ENCODE measurements around the gene CLCF1.

CLCF1 gene

GRCh38 chr11:67374571-67375281 lies 1.3 kb upstream of the CLCF1 start:
- DNase-seq (no peak), ATAC-seq (no peak)

DNA sequence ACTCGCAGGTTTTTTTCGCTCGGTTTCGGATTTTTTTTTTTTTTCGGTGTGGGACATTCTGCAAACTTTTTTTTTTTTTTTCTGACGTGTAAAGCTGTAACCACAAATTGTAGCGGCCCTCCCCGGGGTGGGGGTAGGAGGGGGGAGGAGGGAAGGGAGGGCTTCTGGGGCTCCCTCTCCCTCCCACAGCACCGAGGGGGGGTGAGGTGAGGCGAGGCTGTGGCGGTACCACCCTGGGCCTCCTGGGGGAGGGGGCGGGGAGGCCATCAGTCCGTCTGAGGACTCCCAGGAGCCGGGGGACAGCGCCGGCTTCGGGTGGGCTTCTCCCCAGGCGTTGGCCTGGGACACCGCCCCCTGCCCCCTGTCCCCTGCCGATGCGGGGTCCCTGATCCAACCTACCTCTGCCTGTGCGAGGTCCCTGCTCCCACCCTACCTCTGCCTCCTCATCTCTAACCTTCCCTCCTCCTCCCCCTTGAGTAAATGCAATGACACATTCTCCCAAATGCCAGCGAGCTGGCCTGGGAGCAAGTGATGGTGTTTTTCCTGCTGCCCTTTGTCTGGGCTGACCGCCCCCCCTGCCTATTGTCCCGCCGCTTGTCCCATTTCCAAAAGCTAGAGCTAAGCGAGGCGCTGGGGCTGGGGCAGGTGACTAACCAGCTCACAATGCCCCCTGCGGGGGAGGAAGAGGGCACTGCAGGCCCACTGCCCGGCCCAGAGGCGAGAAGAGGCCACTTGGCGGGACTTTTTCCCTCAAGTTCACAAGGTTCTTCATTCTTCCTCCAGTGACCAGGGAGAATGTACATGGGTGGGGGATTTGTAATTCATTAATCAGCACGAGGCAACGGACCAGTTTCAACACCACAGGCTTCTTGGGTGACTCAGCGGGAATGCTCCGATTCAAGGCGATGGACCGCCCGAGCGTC lies 511 bp upstream of the CLCF1 start:
- peak; percentile 61 for ATAC-seq
- DNase-seq = peak; percentile 76

- no peak for ATAC-seq
- no peak for DNase-seq
Measured at GRCh38 chr11:67372321-67372992, 941 bp downstream of the CLCF1 start.

- no peak for ATAC-seq
Measured at GRCh38 chr11:67371911-67372320, 1.5 kb downstream of the CLCF1 start.

DNA sequence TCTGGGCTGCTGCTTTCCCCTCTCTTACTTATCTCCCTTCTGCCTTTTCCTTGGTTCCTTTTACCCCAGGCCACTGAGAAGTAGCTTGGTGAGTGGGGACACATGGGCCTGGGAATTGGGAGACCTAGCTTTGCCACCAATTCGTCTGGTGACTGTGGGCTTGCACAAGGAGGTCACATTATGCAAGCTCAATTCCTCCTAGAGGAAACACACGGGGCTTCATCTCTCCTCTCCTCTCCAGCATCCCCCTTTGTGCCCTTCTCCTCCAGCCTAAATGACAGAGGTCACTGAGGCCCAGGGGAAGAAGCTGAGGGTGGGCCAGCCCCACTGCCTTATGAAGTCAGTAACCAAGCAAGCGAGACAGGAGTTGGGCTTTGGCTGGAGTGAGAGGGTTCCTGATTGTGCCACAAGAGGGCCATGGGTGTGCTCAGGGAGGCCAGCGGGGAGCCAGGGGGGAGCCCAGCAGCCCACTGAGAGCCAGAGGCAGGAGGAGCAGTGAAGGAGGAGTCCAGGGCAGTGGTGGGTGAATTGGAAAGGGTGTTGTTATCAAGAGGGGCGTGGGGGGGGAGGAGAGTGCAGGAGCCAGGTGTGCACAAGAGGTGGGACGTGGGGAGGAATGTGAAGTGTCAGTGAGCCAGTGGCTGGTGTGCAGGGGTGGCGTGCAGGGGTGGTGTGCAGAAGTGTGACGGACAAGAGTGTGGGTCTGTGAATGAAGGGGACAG lies 2.0 kb downstream of the CLCF1 start:
- DNase-seq = no peak
- ATAC-seq = no peak

More at GRCh38 chr11:67371911-67372320, 1.5 kb downstream of the CLCF1 start:
- DNase-seq = no peak

DNA sequence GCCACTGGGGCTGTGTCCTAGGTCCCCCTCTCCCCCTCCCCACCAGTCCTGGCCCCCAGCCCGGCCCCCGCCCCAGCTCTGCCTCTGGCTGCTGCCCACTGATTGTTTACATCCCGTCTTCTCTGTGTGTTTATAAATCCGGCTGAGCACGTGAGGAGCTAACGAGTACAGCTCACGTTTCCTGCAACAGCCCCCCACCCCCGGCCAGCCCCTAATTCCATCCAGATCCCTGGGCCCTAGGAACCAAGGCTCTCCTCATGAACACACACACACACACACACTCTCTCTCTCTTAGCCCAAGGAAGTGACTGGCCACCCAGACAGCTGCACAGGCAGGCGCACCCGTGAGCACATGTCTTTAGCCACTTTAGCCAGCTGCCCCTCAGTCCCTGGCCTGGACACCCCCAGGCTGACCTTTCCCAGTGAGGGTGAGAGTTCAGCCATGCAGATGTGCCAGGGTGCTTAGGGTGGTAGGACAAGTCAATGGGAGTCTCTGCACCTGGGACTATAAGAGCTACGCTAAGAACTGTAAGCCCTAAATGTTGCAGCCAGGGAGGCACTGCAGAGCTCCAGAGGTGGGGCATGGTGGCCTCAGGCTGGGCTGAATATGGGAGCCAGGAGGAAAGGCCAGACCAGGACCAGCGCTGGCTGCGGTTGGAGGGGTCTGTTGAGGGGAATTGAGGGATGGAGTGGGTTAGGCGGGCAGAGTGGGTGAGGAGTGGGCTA lies 2.9 kb downstream of the CLCF1 start:
- ATAC-seq = no peak
- no peak for DNase-seq

- no peak for DNase-seq
- ATAC-seq = no peak
Measured at GRCh38 chr11:67369801-67370284, 3.6 kb downstream of the CLCF1 start.

DNA sequence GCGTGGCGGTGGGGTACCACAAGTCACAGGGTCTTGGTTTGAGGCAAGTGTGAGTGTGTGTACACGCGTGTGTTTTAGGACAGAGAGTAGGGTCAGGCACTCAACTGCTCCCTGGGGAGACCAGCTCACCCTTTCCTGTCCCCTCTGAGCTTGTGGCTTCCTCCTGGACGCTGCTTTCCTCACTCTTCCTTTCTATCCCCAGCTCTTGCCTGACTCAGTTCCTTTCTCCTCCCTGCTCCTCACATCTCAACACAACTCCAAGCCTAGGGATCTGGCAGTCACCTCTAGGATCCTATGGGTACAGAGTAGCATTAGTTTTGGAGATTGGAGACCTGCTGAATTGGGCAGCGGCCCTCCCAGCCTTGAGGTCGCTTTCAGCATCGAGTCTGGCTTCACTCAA lies 4.1 kb downstream of the CLCF1 start:
- no peak for ATAC-seq
- DNase-seq = no peak

DNA sequence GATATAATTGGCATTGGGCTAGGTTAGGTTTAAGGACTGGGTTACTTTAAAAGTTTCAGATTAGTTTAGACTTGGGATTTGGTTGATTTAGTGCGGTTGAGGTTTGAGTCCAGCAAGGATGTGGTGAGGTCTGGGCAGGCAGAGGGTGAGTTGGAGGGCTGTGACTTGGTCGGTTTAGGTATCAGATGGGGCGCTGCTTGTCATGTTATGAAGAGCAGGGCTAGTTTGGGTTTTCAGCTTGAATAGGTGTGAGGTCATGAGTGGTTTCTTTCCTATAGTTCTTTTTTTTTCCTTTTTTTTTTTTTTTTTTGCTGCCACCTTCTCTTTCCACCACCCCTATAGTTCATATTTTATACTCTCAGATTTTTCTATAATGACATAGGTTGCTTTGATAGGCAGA lies 4.8 kb downstream of the CLCF1 start:
- ATAC-seq = peak; percentile 38
- no peak for DNase-seq

DNA sequence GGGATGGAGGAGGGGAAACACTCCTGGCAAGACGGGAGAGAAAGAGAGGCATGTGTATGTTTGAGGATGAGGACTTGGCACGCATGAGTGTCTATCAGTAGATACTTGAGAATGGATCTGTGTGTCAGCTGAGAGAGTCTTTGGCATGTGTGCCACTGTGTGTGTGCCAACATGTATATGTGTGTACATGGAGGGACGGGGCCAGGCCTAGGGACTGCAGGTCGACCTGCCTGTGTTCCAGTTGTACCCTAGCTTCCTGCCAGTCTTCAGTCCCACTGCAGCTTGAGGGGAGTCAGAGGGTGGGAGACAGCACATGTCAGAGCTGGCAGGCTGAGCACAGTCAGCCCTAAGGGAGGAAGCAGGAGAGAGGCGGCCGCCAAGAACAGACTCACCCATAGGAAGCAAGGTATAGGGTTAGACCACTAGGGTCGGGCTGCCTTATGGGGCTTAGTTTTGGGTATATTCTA lies 5.6 kb downstream of the CLCF1 start:
- DNase-seq (no peak), ATAC-seq (no peak)

- ATAC-seq (no peak), DNase-seq (no peak)
Measured at GRCh38 chr11:67366961-67367760, 6.2 kb downstream of the CLCF1 start.

- no peak for DNase-seq
Measured at GRCh38 chr11:67366546-67366945, 6.9 kb downstream of the CLCF1 start.

DNA sequence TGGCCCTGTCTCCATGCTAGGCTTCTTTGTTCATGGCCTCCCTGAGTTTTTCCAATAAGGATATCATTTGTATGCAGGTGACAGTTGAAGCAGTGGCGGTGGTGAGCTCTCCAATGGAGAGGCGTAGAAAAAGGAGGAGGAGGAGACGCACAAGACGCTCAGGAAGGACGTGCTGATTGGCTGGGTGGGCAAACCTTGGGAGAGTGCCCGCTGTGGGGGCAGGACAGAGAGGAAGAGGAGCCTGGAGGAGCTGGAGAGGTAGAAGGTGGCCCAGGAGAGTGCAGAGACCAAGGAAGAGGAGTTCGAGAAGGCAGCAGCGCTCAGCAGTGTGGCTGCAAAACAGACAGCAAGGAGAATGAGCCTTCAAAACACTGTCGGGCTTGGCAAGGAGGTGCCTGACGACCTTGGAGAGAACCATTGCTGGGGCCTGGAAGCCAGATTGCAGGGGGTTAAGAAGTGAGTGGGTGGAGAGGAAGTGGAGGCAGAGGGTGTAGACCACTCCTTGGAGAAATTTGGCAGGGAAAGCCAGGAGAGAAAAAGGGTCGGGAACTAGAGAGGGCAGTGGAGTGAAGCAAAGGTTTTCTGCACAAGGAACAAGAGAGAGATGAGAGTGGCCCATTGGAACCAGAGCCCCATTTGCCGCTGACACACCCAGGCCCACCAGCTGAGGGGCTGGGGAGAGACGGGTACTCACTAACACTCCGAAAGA lies 7.5 kb downstream of the CLCF1 start:
- DNase-seq (no peak), ATAC-seq (no peak)

More at GRCh38 chr11:67366546-67366945, 6.9 kb downstream of the CLCF1 start:
- ATAC-seq = no peak

GRCh38 chr11:67364783-67365722 lies 8.3 kb downstream of the CLCF1 start:
- DNase-seq (no peak), ATAC-seq (no peak)

DNA sequence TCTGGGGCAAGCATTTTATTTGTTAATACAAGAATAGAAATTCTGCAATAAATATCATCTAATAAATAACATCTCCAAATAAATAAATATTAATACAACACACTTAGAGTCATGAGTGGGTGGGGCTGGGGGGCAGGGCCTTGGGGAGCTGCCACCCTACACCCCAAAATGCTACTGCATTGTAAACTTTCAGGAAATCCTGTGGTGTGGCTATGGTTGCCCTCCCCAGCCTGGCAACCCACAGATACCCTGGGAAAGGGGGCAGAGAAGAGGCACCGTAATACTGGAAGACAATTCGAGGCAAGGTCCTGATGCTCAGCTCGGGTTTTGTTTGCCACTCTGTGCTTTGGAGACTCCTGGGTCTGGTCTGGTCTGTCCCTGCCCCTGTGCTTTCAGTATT lies 9.2 kb downstream of the CLCF1 start:
- DNase-seq (no peak), ATAC-seq (no peak)

DNA sequence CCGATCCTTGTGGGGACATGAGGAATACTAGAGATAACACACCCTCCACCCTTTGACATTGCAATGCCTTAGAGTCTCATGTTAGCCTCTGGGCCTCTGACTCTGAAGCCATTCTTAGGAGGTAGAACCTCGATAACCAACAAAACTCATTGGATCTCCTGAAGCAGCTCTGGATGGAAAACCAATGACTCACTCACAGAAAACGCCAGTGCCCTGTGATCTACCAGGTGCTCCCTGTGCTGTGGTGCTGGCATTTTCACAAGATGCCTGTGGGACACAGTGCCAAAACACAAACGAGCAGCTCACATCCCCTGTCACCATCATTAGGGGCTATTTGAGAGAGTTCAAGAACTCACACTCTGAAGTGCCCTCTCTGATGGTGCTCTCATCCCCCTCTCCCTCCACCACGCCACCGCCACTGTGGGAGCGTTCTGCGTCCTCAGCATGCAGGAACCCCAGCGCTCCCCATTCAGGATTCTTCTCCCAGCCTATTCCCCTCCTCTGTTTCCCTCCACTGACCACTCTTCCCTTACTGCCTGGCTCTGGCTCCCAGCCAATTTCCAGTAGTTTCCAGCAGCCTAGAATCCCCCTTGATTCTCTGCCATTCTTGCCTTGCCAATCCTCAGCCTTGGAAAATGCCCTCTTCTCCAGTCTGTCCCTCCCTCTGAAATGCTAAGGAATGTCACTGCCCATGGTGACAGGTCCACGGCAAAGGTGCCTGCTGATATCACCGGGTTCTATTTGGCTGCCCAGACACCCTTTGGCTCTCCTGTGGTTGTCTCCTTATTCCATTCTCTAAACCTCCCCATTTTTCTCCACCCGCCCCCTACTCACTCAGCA lies 15.3 kb downstream of the CLCF1 start:
- no peak for DNase-seq

GRCh38 chr11:67356864-67357561 lies 16.4 kb downstream of the CLCF1 start:
- ATAC-seq (peak; percentile 11), DNase-seq (peak; percentile 74)

More for the DNA sequence above, 15.3 kb downstream of the CLCF1 start:
- no peak for ATAC-seq

All from stimulated activated naive CD8-positive, alpha-beta T cell treated with anti-CD3 and anti-CD28 coated beads, Interleukin-15, Interleukin-2, amounts not matched to agents 100 U/mL and 50 U/mL, for 24 hours (primary cell).